GM12892 (cell line): ENCODE data around the gene CDCA7L.

ENCODE experiments used
- POLR2A ChIP-seq: IDR thresholded peaks from 2 replicates; pipeline ENCODE4 v1.6.1; 2011; ENCODE audit warnings: low read depth, low read length, control low read depth
- POLR2AphosphoS5 ChIP-seq: IDR thresholded peaks from 2 replicates; pipeline ENCODE4 v1.6.1; 2011; ENCODE audit warnings: low read depth, low read length, control low read depth

GRCh38 chr7:21946222-21946709, 567 bp upstream of the CDCA7L start:
- TF ChIP-seq POLR2AphosphoS5, result no peak
- no peak for TF ChIP-seq POLR2A
